Heart left ventricle (tissue), 13 donors: ENCODE results near the gene ZNF148.

ENCODE experiments used
- POLR2A ChIP-seq, 2 donors: fragments of 450-650 bp; IDR thresholded peaks; one replicate each; pipeline ENCODE4 v1.6.1; 2017; ENCODE audit warnings: antibody characterized with exemption in 2 of 2, mild to moderate bottlenecking in 2 of 2, moderate library complexity in 2 of 2
- TF ChIP-seq, protein P1 (sequence below), 12 donors: fragments of 200-600 bp; sonication (generic) in 4 of 12; IDR thresholded peaks; one replicate each; pipeline versions ENCODE4 v1.5.0 to v1.8.0; 2018 to 2022; ENCODE audit warnings: antibody characterized with exemption in 12 of 12, mild to moderate bottlenecking in 5 of 12
- donor health status: ischemic (EF 13 %, LVEDD 7.1; RV severe dilation, severe dysfunction).
- donor health status: DM: no; HTN: yes; CAD: no.
- donor health status: DM: no; HTN: no; CAD: no.
- donor health status: ischemic (EF 25% LVEDD 6.9; RV normal size, moderate dysfunction).
- donor health status: ischemic (EF 25% LVEDD 5.7; RV mildly dilated, moderate dysfunction).
- donor health status: ischemic (EF 35%, LVEDD 5.7; RV mildly dilated, moderate dysfunction).
- donor health status: nonischemic (EF 11% LVEDD 7.7; RV severe dilation, severe dysfunction).
- donor health status: DM: yes; HTN: yes; CAD: no.
- donor health status: PGD.
- donor health status: ischemic (EF 29% LVEDD 5.4; RV normal size, mild dysfunction).
- donor health status: nonischemic (EF 23%, LVEDD 6.1; RV moderate dilation, normal function).

DNA sequence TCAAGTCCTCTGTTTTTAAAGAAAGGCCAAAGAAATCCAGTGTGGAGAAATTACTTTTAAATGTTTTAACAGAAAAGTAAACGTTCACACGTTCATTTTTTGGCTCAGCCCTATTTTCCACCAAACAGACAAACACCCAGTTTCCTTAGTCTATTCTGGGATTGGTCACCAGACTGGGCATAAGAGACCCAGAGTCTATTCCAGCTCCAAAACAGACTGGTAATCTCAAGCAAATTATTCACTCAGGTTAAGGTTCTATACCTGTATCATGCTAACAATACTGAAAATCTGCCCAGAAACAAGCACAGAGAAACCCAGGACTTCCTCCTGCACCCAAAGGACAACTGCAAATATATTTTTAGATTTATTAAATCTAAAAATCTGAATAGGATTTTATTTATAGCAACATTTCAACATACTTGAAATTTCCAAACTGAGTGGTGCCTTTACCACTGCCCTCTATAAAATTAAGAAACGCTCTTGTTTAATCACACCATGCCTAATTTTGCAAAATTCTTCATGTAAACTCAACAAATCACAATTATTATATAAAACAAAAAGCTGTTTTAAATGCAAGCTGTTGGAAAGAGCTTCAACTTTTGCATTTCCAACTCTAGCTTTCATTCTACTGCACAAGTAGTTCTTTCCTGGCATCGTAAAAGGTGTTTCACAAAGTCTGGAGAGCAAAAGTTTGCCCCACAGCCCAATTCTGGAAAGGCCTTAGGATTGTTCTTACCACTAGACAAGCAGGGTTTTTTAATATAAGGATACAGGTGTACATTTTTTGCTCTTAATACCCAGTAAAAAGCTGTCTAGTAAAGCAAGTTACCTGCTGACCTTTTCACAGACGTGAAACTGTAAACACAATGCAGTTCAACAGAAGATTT is 18.7 kb downstream of the ZNF148 start:
- TF ChIP-seq, protein P1, sequence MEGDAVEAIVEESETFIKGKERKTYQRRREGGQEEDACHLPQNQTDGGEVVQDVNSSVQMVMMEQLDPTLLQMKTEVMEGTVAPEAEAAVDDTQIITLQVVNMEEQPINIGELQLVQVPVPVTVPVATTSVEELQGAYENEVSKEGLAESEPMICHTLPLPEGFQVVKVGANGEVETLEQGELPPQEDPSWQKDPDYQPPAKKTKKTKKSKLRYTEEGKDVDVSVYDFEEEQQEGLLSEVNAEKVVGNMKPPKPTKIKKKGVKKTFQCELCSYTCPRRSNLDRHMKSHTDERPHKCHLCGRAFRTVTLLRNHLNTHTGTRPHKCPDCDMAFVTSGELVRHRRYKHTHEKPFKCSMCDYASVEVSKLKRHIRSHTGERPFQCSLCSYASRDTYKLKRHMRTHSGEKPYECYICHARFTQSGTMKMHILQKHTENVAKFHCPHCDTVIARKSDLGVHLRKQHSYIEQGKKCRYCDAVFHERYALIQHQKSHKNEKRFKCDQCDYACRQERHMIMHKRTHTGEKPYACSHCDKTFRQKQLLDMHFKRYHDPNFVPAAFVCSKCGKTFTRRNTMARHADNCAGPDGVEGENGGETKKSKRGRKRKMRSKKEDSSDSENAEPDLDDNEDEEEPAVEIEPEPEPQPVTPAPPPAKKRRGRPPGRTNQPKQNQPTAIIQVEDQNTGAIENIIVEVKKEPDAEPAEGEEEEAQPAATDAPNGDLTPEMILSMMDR (IDR thresholded peaks at IDR 0.05): no peak
- no peak for TF ChIP-seq POLR2A (IDR thresholded peaks at IDR 0.05)
